Measurements from ENCODE around the gene KREMEN2. TPM values are rescaled to one million over a fixed set of nuclear protein-coding genes. Genes with fewer than 3 reads are reported as not detected.

The KREMEN2 gene
- total and polyA plus RNA-seq, 2 experiments from 2014 or later: 3.6 to 4.9 TPM

DNA sequence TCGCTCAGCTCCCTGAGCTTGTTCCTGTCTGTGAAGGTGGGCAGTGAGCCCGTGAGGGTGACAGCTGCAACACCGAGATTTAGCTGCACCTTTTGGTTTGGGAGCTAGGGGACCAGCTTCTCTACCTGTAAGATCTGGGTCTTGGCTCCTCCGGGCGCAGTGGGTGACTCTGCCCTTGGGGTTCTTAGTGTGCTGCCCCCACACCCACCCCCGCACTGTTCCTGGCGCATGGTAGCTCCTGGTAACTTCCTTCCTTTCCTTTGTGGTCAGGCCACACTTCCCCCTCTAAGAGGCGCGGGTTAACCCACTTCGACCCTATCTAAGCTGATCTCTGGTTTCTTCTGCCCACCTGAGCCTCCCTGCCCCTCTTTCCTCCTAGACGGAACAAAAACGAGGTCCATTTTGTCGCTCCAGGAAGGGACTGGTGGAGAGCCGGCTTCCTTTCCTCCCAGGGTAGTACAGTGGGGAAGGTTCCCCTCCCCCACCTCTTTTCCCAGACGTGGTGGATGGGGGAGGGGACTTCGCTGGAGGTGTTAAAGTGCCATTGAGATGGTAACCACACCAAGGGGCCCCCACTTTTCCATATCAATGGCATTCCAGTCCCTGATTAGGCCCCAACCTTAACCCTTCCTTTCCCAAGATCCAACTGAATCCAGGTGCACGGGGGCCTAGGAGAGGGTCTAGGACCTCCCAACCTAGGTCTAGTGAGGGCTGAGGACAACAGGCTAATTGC lies 44.0 kb downstream of the KREMEN2 start:
- peak overlapping the region; percentile 83 for H3K4me2 ChIP-seq
- peak; percentile 76 for DNase-seq (ENCODE audit: low spot score)
- peak overlapping the region; percentile 97 for H3K27ac ChIP-seq
- no peaks in the 10 kb centered on the region for H3K9me2 ChIP-seq (replicated peaks; ENCODE audit: insufficient read depth)
- TF ChIP-seq, protein P1, sequence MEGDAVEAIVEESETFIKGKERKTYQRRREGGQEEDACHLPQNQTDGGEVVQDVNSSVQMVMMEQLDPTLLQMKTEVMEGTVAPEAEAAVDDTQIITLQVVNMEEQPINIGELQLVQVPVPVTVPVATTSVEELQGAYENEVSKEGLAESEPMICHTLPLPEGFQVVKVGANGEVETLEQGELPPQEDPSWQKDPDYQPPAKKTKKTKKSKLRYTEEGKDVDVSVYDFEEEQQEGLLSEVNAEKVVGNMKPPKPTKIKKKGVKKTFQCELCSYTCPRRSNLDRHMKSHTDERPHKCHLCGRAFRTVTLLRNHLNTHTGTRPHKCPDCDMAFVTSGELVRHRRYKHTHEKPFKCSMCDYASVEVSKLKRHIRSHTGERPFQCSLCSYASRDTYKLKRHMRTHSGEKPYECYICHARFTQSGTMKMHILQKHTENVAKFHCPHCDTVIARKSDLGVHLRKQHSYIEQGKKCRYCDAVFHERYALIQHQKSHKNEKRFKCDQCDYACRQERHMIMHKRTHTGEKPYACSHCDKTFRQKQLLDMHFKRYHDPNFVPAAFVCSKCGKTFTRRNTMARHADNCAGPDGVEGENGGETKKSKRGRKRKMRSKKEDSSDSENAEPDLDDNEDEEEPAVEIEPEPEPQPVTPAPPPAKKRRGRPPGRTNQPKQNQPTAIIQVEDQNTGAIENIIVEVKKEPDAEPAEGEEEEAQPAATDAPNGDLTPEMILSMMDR (IDR thresholded peaks at IDR 0.05; ENCODE audit: poor library complexity): no peak
- TF ChIP-seq EZH2 (IDR thresholded peaks at IDR 0.05; ENCODE audit: borderline replicate concordance): no peak
- no peak for TF ChIP-seq EZH2phosphoT487 (IDR thresholded peaks at IDR 0.05; ENCODE audit: low read depth, severe bottlenecking, unreplicated experiment)
- peaks cover 2% of the 10 kb centered on the region for H3K27me3 ChIP-seq
- H3K36me3 ChIP-seq (replicated peaks; ENCODE audit: insufficient read depth, low read depth): no peaks in the 10 kb centered on the region
- no peak overlapping the region for H3K4me3 ChIP-seq
- no peaks in the 10 kb centered on the region for H4K20me1 ChIP-seq (ENCODE audit: insufficient read depth, poor library complexity, severe bottlenecking)
- H3K79me2 ChIP-seq: no peaks in the 10 kb centered on the region
- H2AFZ ChIP-seq: no peak overlapping the region
- WGBS (ENCODE audit: low lambda C conversion rate, missing lambda C conversion rate): 27% methylated on average over 17 of the region's 17 CpGs
- H3K9me3 ChIP-seq (ENCODE audit: low read depth): no peaks in the 10 kb centered on the region
- H3K4me1 ChIP-seq (ENCODE audit: insufficient read depth): peaks cover 61% of the 10 kb centered on the region

DNA sequence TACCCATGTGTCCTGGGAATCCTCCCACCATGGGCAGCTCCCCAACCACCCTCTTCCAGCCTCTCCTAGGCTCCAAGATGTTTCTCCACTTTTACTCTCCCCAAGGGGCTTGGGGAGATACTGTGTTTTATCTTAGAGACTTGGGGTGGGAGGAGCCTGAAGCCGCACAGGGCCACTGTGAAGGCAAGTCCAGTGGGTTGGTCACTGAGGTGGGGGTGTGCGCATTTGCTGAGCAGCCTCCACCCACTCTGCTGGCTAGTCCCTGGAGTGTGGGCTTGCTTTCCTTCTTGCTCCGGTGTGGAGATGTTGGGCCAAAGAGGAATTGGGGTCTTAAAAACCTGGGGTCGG lies 44.6 kb downstream of the KREMEN2 start:
- WGBS (ENCODE audit: low lambda C conversion rate, missing lambda C conversion rate): 34% methylated on average over 4 of the region's 4 CpGs
- no peak for DNase-seq (ENCODE audit: low spot score)
- Histone ChIP-seq H3K9me2 (replicated peaks; ENCODE audit: insufficient read depth) (no peaks in the 10 kb centered on the region), H3K9me3 (ENCODE audit: low read depth) (no peaks in the 10 kb centered on the region), H3K4me1 (ENCODE audit: insufficient read depth) (peaks cover 62% of the 10 kb centered on the region), H3K4me3 (no peak overlapping the region), H3K79me2 (no peaks in the 10 kb centered on the region), H3K27me3 (peaks cover 3% of the 10 kb centered on the region), H4K20me1 (ENCODE audit: insufficient read depth, poor library complexity, severe bottlenecking) (no peaks in the 10 kb centered on the region), H3K36me3 (replicated peaks; ENCODE audit: insufficient read depth, low read depth) (no peaks in the 10 kb centered on the region), H3K27ac (peak overlapping the region; percentile 97), H2AFZ (no peak overlapping the region), H3K4me2 (peak overlapping the region; percentile 83)
- TF ChIP-seq EZH2 (IDR thresholded peaks at IDR 0.05; ENCODE audit: borderline replicate concordance) (no peak), EZH2phosphoT487 (IDR thresholded peaks at IDR 0.05; ENCODE audit: low read depth, severe bottlenecking, unreplicated experiment) (no peak)
- TF ChIP-seq, protein P1 (IDR thresholded peaks at IDR 0.05; ENCODE audit: poor library complexity): no peak

- H3K36me3 ChIP-seq (replicated peaks; ENCODE audit: insufficient read depth, low read depth): no peaks in the 10 kb centered on the region
- H3K4me2 ChIP-seq: peak overlapping the region; percentile 83
- no peak overlapping the region for H3K4me3 ChIP-seq
- H3K27me3 ChIP-seq: peaks cover 7% of the 10 kb centered on the region
- no peaks in the 10 kb centered on the region for H3K9me2 ChIP-seq (replicated peaks; ENCODE audit: insufficient read depth)
- no peaks in the 10 kb centered on the region for H3K9me3 ChIP-seq (ENCODE audit: low read depth)
- TF ChIP-seq EZH2phosphoT487 (IDR thresholded peaks at IDR 0.05; ENCODE audit: low read depth, severe bottlenecking, unreplicated experiment) (no peak), EZH2 (IDR thresholded peaks at IDR 0.05; ENCODE audit: borderline replicate concordance) (no peak)
- TF ChIP-seq, protein P1 (IDR thresholded peaks at IDR 0.05; ENCODE audit: poor library complexity): no peak
- H3K79me2 ChIP-seq: no peaks in the 10 kb centered on the region
- 20% methylated on average over 21 of the region's 21 CpGs for WGBS (ENCODE audit: low lambda C conversion rate, missing lambda C conversion rate)
- peak overlapping the region; percentile 97 for H3K27ac ChIP-seq
- H2AFZ ChIP-seq: no peak overlapping the region
- DNase-seq (ENCODE audit: low spot score): peak; percentile 88
- no peaks in the 10 kb centered on the region for H4K20me1 ChIP-seq (ENCODE audit: insufficient read depth, poor library complexity, severe bottlenecking)
- peaks cover 62% of the 10 kb centered on the region for H3K4me1 ChIP-seq (ENCODE audit: insufficient read depth)
Measured at GRCh38 chr16:3009568-3010390, 45.7 kb downstream of the KREMEN2 start.
